ENCODE data around the gene OR4F17.
"Not testable (repeated sequence)": the region's sequence is repeated elsewhere in the genome, so short reads cannot be mapped to it uniquely, and the experiment has no call there.

Gene OR4F17, protein sequence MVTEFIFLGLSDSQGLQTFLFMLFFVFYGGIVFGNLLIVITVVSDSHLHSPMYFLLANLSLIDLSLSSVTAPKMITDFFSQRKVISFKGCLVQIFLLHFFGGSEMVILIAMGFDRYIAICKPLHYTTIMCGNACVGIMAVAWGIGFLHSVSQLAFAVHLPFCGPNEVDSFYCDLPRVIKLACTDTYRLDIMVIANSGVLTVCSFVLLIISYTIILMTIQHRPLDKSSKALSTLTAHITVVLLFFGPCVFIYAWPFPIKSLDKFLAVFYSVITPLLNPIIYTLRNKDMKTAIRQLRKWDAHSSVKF

DNA sequence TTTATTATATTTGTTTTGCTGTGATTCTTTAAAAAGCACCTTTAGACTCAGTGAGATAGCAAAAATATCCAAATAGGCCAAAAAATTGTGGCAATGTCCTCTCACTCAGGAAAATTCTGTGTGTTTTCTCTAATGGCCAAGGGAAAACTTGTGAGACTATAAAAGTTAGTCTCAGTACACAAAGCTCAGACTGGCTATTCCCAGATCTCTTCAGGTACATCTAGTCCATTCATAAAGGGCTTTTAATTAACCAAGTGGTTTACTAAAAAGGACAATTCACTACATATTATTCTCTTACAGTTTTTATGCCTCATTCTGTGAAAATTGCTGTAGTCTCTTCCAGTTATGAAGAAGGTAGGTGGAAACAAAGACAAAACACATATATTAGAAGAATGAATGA lies at the start of gene OR4F17:
Gene OR4F17, plus strand, starts transcription at position 301 of the 400 bp plus-strand sequence. CDS start 3,575 bp downstream, outside the sequence.
- DNase-seq (ENCODE audit: low read depth): not testable (repeated sequence)

DNA sequence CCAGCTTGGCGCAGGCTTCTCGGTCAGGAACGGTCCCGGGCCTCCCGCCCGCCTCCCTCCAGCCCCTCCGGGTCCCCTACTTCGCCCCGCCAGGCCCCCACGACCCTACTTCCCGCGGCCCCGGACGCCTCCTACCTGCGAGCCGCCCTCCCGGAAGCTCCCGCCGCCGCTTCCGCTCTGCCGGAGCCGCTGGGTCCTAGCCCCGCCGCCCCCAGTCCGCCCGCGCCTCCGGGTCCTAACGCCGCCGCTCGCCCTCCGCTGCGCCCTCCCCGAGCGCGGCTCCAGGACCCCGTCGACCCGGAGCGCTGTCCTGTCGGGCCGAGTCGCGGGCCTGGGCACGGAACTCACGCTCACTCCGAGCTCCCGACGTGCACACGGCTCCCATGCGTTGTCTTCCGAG lies 36.1 kb upstream of the OR4F17 start:
- DNase-seq (ENCODE audit: low read depth): peak; percentile 45

- DNase-seq (ENCODE audit: low read depth): not testable (repeated sequence)
These were observed 24.0 kb upstream of the OR4F17 start for GRCh38 chr19:82864-83263.

DNA sequence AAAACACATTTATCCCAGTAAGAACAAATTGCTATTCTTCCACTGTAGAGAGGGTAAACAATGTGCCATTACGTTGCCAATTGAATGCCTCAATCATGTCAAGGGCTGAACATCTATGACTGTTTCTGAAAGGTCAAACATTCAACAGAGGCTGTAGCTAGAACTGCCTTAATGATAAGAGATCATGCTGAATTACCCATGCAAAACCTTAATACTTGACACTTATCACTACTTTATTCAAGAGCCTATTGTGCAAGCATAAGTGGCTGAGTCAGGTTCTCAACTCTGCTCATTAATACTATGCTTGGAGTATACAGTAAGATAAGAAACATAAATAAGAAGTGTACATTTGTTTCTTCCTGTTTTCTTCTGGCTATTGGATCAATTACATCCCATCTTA lies 23.3 kb upstream of the OR4F17 start:
- not testable (repeated sequence) for DNase-seq (ENCODE audit: low read depth)

DNA sequence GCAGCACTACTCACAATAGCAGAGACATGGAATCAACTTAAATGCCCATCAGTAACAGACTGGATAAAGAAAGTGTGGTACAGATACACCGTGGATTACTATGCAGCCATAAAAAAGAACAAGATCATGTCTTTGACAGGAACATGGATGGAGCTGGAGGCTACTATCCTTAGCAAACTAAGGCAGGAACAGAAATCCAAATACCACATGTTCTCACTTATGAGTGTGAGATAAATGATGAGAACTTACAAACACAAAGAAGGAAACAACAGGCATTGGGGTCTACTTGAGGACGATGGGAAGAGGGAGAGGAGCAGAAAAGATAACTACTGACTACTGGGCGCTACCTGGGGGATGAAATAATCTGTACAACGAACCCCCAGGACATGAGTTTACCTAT lies 16.2 kb upstream of the OR4F17 start:
- DNase-seq (ENCODE audit: low read depth): not testable (repeated sequence)

DNA sequence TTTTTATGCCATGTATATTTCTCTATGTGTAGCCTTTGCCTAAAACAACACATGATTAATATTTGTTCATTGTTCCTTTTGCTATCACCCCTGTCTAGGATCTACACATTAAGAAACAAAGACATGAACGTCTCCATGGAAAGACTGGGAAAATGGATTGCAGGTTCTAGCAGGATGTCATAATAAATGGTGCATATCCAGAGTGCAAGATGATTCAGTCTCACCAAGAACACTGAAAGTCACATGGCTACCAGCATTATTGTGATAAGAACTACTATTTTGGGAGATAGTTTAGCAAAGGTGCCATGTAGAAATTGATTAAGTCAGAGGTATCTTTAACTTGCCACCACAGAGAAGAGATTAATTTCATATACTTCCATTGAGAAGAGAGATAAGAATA lies 12.1 kb upstream of the OR4F17 start:
- not testable (repeated sequence) for DNase-seq (ENCODE audit: low read depth)

DNA sequence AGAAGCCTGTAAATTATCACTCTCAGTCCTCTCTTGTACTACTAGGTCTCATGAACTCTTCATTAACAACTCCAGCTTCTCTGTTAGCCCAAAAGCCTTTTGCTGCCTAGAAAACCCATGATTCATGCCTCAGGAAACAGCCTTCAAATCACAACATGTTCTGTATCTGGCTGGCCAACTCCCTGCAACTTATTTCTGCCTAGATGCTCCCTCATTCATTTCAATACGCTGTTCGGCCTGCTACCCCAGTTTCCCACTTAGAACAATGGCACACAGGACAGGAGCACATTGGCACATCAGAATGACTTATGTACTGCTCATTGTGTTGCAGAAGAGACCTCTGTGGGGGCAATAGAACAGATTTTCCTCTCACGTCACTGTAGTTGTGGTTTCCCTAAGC lies 9.3 kb upstream of the OR4F17 start:
- DNase-seq (ENCODE audit: low read depth): not testable (repeated sequence)

DNA sequence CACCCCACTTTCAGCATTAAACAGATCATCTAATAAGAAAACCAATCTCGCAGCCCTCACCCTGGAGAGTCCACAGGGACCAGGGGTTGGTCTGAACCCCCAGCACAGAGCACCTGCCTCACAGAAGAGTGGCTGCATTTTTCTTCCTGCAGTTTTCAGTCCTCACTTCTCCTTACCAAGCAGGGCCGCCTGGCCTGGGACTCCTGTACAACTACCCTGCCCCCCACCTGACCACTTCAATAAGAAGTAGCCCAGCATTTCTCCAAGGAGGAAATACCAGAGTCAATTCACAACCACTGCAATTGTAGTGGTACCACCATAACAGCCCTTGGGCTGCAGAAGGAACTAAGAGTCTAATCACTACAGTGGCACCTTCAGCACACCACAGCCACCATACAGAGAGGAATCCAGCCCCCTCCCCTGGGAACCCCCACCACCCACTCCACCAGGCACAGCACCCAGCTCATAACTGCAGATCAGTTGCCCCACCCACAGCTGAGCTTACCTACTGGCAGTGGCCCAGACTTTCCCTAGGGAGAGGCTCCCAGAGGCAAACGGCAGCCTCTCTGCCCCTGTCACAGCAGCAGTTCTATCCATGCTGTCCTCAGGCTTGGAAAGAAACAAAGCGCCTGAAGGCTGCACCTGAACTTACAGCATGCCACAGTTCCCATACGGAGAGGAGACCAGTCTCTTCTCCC lies 13.7 kb downstream of the OR4F17 start:
- not testable (repeated sequence) for DNase-seq (ENCODE audit: low read depth)
